Peyer's patch (tissue), 4 donors: ENCODE measurements around the gene ZFYVE1.

Experiments used
- POLR2A ChIP-seq, 2 donors: fragments of 450-650 bp; IDR thresholded peaks; one replicate each; pipeline ENCODE4 v1.5.1; 2017; ENCODE audit warnings: antibody characterized with exemption in 2 of 2, mild to moderate bottlenecking in 2 of 2, moderate library complexity in 2 of 2
- TF ChIP-seq, protein P1 (sequence below), 6 experiments: fragments of 450-650 bp in 4 of 6; fragments of 200-600 bp in 2 of 6; sonication (generic) in 1 of 6; IDR thresholded peaks; one replicate each; pipeline ENCODE4 v1.5.1; 2017 to 2019; ENCODE audit warnings: antibody characterized with exemption in 6 of 6, mild to moderate bottlenecking in 3 of 6, moderate library complexity in 1 of 6

- TF ChIP-seq, protein P1, sequence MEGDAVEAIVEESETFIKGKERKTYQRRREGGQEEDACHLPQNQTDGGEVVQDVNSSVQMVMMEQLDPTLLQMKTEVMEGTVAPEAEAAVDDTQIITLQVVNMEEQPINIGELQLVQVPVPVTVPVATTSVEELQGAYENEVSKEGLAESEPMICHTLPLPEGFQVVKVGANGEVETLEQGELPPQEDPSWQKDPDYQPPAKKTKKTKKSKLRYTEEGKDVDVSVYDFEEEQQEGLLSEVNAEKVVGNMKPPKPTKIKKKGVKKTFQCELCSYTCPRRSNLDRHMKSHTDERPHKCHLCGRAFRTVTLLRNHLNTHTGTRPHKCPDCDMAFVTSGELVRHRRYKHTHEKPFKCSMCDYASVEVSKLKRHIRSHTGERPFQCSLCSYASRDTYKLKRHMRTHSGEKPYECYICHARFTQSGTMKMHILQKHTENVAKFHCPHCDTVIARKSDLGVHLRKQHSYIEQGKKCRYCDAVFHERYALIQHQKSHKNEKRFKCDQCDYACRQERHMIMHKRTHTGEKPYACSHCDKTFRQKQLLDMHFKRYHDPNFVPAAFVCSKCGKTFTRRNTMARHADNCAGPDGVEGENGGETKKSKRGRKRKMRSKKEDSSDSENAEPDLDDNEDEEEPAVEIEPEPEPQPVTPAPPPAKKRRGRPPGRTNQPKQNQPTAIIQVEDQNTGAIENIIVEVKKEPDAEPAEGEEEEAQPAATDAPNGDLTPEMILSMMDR (IDR thresholded peaks at IDR 0.05): no peak
- TF ChIP-seq POLR2A (IDR thresholded peaks at IDR 0.05): no peak
These were observed 40.7 kb downstream of the ZFYVE1 start for GRCh38 chr14:72986214-72986613.
